ENCODE measurements around the gene SLC9A6.

DNA sequence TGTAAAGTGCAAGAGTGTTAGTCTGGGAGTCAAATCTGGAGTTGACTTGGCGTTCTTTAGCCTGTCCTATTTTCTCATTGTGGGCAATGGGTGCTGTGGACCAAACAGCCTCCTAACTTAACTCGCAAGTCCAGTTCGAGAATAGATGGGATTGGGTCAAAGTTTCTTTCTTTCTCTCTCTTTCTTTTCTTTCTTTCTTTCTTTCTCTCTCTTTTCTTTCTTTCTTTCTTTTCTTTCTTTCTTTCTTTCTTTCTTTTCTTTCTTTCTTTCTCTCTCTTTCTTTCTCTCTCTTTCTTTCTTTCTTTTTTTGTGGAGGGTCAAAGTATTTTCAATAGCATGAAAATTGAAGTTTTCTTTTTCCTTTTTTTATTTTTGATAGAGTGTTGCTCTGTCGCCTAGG lies 3.0 kb downstream of the SLC9A6 start:
- TF ChIP-seq POLR2A (IDR thresholded peaks at IDR 0.05) = no peak
- TF ChIP-seq, protein P1, sequence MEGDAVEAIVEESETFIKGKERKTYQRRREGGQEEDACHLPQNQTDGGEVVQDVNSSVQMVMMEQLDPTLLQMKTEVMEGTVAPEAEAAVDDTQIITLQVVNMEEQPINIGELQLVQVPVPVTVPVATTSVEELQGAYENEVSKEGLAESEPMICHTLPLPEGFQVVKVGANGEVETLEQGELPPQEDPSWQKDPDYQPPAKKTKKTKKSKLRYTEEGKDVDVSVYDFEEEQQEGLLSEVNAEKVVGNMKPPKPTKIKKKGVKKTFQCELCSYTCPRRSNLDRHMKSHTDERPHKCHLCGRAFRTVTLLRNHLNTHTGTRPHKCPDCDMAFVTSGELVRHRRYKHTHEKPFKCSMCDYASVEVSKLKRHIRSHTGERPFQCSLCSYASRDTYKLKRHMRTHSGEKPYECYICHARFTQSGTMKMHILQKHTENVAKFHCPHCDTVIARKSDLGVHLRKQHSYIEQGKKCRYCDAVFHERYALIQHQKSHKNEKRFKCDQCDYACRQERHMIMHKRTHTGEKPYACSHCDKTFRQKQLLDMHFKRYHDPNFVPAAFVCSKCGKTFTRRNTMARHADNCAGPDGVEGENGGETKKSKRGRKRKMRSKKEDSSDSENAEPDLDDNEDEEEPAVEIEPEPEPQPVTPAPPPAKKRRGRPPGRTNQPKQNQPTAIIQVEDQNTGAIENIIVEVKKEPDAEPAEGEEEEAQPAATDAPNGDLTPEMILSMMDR (IDR thresholded peaks at IDR 0.05) = no peak
